HG02763 (cell line): Measurements from ENCODE around the gene PXMP4.

Experiments
- ATAC-seq: cut with Tn5 transposase; IDR thresholded peaks from one replicate; pipeline ENCODE4 v1.9.1; 2021; ENCODE audit warnings: mild to moderate bottlenecking, moderate library complexity; ENCODE audit not compliant: unreplicated experiment

PXMP4 gene

DNA sequence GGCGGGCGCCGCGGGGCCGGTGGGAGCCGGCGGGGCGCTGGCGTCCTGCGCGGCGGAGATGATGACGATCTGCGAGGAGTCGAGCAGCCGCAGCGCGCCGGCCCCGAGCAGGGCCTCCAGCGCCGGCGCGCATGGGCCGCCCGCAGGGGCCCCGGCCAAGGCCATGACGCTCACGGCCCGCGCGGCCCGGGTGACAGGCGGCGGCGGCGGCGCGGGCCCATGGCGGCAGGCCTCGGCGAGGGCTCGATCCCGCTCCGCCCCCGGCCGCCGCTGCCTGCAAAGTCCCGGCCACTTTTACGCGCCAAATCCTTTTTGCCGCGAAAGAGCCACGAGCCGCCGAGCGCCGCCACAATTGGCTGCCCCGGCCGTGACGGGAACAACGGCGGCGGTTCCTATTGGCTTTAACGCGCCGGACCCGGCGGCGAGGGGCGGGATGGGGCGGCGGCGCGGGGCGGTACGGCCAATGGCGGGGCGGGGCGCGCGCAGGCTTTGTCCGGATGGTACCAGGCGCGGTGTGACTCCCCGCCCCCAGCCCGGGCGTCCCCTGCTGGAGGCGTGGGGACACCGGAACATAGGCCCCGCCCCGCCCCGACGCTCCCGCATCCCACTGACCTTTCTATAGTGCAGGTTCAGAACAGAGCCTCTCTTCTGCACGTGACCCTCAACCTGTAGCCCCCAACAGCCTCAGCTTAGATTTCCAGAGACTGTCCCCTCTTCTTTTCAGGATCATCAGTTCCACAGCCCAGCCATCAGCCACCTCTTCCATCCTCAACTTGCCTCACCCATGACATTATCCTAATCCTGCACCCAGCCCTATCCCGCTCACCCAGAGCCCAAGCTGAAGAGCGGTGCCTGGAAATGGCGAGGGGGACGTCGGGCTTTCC, 33.8 kb downstream of the PXMP4 start, which contains the start of gene E2F1:
E2F1 (minus strand) TSS at position 286 of the 884 bp plus-strand sequence; CDS start at position 165, 121 bp downstream.
- peak; percentile 85 for ATAC-seq

DNA sequence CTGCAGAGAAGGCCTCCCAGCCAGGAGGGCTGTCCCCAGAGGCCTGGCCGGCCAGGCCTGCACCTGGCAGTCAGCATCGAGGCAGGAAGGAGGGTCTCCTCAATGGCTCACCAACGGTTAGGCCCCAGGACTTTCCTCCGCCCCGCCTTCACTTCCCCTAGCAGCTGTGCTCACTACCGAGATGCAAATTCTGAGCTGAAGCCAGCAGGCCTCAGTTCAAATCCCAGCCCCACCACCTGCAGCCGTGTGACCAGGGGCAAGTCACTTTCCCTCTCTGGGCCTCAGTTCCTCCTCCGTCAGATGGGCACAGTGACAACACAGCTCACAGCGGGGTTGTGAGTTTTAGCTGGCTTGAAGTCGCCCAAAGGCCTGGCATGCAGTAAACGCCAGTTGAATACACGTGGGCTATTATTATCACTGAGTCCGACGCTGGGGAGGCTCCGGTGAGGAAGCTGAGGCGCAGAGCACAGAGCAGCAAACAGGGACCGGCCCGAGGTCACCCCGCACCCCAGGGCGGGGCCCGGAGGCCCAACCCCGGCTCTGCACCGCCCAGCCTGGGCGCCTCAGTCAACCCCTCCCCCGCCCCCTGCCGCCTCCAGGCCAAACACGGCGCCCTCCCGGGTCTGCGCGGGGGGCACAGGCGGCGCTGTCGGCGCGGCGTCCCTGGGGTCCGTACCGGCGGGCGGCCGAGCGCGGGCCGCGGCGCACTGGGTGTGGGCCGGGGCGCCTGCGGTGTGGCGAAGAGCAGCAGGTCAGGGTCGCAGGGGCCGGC, 34.6 kb downstream of the PXMP4 start:
- ATAC-seq = peak; percentile 27

DNA sequence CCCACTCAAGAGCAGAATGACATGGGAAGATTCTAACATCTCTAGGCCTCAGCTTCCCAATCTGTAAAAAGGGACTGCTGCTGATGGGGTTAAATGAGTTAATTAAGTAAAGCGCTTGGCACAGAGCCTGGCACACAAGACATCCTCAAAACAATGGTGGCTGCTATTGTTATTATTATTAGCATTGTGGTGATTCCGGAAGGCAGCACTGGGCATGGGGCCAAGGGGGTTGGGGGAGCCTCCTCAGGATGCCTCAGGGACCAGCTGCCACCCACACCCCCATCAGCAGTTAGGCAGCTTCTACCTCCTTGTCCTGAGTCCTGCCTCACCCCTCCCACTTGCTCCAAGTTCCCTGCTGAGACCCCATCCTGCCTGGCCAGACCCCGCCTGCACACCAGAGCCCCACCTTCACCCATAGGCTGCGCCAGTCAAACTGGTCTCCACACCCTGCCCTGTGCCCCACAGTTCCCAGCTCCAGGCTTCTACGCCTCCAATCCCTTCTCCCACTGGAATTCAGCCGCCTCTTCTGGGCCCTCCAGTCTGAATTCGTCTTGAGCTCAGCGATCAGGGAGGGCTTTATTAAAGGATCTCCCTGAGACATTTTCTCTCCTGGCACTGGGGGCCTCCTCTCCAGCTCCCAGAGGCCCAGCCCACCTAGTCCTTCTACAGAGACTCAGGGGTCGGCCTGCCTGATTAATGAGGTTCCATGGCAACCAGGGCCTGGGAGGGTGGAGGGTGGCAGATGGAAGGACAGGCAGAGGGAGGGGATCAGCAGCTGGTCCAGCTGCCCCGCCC, 35.4 kb downstream of the PXMP4 start:
- no peak for ATAC-seq

DNA sequence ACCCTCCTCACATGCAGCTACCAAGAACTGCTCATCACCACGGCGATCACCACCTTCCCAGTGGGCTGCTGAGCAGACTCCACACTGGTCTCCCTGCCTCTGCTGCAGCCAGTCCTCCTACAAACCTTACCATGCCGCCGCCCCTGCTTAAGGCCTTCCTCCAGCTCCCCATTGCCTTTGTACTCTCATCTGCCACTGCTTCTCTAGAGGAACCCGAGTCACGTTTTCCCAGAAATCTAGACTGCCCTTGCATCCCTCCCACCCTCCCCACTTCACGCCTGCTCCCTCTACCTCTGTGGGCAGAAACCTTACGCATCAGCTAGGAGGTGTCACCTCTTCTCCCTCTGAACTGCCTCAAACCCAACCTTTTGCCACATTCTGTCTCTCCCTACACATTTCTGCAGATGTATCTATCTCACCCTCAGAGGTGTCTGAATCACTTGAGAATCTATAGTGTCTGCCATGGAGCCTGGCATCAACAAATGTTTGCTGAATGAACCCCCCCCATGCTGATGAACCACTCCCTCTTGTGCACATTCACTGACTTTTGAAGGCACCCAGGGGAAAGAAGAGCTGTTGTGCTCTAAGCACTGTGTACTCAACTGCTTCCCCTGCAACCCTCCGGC, 38.3 kb downstream of the PXMP4 start:
- ATAC-seq = no peak

DNA sequence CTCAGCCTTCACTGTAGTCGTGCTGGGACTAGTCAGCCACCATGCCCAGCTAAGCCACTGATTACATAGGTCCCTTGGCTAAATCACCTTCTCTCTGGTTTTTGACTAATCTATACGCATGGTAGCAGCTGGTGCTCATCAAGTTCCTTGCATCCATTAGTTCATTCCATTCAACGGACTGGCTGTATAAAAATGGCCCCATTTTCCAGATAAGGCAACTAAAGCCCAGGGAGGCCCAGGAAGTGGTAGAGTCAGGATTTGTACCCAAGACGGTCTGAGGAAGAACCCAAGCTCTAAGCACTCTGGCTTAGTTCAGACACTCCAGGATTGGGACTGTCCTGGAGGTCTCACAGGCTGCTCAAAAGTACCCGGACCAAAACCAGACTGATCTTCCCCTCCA, 38.8 kb downstream of the PXMP4 start:
- no peak for ATAC-seq

DNA sequence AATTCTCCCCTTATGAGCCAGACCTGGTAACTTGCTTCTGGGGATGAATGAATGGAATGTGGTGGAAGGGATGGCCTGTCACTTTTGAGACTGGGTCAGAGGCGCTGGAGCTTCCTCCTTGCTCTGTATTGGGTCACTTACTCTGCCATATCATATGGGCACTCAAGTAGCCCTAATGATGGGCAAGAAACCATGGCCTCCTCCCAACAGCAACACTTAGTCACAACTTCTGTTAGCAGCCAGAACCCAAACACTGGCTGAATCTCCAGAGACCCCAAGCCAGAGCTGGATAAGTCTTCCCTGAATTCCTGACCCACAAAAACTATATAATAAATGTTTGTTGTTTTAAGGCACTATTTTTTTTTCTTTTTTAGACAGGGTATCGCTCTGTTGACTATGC, 39.4 kb downstream of the PXMP4 start:
- no peak for ATAC-seq

DNA sequence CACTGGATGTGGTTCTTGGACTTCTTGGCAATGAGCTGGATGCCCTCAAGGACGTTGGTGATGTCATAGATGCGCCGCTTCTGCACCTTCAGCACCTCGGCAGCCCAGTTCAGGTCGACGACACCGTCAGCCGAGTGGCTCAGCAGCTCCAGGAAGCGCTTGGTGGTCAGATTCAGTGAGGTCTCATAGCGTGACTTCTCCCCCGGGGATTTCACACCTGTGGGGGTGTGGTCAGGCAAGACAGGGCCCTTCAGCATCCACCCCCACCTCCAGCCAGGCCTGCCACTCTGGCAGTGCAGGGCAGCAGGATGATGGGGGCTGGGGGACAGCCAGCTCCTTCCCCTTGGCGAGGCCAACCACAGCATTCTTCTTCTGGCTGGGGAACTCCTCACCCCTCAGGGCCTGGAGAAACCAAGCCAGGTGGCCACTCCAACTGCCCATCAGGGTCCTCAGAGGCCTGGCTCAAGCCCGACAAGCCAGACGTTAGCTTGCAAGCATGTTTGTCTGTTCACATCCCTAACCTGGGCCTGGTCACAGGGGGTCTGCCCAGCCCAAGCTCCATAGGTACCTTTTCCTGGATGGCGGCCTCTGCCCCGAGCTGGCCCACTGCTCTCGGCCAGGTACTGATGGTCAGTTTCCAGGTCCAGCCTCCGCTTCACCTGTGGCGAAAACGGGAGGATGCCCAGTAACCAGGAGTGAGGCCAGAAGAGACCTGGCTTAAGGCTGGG, 40.2 kb downstream of the PXMP4 start:
- ATAC-seq = peak; percentile 49

DNA sequence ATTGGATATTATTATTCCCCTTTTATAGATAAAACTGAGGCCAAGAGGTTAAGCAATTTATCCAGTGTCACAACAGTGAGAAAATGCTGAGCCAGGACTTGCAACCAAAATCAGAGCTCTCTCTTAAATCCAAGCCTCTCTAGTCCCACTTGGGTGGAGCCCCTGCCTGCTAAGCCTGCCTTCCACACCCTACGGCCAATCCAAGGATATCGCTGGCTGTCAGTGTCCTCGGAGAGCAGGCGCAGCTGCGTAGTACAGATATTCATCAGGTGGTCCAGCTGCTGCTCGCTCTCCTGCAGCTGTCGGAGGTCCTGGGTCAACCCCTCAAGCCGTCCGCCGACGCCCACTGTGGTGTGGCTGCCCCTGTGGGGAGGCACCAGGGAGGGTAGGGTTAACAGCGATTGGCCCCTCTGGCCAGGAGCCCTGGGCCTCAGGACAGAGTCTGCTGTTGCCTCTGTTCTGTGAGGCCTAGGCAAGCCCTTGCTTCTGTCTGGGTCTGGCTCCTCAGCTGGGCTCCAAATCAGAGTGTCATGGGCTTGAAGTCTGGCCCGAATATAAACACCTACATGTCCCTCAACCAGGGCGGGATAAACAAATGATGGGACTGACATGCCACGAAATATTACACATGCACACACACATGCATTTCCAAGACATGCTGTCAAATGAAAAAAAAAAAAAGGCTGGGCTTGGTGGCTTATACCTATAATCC, 42.0 kb downstream of the PXMP4 start:
- ATAC-seq = no peak

DNA sequence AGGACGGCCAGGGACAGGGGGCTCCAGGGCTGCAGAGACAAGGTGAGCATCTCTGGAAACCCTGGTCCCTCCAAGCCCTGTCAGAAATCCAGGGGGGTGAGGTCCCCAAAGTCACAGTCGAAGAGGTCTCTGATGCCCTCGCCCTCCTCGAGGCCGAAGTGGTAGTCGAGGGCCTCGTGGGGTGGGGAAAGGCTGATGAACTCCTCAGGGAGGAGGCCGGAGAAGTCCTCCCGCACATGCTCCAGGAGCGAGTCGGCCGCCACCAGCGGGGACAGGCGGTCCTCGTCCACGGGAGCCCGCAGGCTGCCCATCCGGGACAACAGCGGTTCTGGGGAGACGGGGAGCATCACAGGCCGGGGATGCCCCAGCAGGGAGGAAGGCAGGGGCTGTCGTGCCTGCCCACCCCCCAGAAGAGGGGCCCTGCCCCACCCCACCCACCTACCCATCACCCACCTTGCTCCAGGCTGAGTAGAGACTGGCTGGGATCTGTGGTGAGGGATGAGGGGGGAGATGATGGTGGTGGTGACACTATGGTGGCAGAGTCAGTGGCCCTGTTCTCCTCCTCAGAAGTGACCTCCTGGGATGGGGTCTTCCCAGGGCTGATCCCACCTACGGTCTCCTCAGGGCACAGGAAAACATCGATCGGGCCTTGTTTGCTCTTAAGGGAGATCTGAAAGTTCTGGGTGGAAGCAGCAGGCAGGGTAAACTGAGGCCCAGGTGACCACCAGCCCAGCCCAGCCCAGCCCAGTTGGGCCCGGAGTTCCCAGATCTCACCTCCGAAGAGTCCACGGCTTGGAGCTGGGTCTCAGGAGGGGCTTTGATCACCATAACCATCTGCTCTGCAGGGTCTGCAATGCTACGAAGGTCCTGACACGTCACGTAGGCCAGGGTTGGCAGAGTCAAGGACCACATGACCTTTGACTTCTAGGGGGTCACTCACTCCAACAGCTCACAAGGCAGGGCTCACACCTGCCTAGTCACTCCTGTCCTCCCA, 43.2 kb downstream of the PXMP4 start:
- no peak for ATAC-seq

DNA sequence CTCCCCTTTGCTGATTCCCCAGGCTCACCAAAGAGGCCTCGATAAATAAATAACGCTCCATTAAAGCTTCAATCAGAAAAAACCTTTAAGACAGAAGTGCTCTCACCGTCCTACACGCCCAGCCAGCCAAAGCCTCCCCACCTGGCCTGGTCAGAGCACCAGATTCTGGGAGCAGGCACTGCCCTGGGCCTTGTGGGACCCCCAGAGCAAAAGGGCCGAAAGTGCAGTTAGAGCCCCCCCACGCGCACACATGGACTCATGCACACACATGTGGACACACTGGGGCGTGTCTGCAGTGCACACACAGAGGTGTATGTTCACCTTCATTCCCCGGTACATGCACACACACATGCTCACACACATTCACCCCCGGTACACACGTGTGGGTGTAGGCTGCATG, 44.0 kb downstream of the PXMP4 start:
- no peak for ATAC-seq

DNA sequence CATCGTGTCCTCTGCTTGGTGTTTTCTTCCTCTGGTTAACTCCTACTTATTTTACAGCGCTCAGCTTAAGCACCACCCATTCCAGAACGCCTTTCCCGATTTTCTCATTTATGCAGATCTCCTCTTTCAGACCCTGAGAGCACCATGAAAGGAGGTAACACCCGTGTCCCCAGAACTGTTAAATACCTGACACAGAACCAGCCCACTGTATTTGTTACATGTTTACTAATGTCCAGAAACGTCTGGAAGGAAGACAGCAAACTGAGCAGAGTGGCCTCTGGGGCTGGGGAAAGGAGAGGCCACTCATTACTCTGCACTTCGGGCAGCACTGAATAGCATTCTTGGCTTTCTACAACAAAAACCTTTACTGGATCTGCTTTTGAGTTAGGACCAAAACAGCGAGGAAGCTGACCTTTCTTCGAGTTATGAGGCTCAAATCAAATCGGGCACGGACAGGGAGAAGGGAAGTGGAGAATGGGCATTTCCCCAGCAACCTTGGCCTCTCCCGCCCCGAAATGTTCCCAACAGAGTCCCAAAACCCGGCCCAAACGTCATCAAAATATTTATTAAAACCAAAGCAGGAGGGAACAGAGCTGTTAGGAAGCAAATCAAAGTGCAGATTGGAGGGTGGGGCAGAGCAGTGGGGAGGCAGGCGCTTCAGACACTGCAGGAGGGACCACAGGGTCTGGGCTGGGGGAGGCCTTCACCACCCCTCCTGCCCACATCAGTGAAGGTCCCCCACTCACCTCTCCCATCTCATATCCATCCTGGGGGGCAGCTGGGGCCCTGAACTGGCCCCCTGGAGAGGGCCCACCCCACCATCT, 44.8 kb downstream of the PXMP4 start:
- no peak for ATAC-seq

DNA sequence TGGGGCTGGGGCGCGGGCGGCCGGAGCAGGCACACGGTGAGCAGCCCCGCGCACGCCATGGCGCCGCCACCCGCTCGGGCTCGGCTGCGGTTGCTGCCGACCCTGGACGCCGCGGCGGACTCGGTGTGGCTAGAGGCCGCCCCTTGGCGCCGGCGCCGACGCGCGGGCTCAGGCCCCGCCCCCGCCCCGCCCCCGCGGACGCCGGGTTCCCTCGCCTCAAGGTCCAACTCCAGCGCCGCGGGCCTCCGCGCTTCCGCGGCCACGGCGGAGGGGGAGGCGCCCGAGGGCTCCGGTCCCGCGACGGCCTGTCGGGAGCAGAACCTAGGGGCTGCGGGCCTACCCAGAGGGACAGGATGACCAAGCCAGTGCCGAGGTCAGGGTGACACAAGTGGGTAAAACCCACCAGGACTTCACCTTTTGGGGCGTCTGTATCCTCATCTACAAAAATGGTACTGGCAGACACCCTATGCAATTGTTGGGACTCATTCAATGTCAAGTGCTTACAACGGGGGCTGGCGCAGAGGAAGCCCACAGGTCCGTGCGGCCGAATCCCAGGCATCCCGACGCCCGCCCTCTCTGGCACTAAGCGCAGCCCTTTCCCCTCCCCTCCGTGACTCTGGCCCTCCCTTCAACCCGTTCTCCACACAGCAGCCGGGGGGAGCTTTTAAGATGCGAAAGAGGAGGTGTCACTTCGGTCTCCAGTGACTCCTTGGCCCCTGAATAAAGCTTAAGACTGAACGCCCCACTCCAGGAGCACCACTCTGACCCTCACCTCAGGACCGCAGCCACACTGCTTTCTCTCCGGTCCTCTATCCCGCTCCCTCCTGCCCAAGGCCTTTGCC, 45.6 kb downstream of the PXMP4 start, which contains the start of gene NECAB3:
NECAB3 (minus strand) TSS at position 135 of the 842 bp plus-strand sequence; CDS start at position 59, 76 bp downstream.
- ATAC-seq = peak; percentile 73

DNA sequence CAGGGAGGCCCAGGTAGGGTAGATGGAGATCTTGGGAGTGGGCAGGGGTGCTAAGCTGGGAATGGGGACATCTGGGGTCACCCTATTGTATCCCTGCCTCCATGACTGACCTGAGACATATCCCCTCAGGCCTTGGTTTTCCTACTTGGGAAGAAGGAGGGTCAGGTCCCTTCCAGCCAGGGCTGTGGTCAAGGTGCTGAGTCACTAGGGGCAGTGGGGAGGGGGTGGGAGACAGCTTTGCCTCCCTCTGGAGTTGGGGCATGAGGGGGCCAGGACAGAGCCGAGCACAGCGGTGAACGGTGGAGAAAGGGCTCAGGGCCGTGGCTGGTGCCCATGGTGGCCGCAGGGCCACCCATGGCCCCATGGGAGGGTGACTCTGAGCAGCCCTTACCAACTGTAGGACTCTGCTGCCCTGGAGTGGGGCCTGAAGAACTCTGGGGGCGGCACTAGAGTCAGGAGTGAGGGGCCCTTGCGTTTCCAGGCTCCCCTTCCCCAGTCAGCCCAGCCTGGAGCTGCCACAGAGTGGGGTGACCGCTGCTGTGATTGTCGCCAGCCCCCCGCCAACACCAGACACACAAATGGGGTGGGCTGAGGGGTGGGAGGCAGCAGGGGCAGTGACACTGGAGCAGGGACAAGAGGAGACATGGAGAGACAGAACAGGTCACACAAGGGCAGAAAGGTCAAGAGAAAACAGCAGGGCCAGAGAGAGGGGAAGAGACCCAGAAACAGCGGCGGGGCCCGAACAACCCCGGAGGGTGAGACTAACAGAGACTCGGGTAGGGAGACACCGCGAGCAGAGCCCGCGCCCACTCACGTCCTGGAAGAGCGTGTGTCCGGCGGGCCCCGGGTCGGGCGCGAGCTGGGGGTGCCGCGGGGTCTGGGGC, 46.5 kb downstream of the PXMP4 start:
- no peak for ATAC-seq

DNA sequence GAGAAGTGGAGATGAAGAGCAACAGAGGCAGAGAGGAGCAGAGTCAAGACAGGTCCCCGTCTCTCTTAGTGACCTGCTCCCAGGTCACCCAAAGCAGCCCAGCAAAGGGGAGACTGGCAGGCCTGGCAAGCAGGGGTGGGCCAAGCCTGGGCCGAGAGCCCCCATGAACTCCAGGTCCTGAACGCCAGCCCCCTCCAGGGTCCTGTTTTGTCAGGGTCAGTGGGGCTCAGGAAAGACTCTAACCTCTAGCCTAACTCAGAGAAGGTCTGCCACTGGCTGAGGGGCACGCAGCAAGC, 47.0 kb downstream of the PXMP4 start:
- no peak for ATAC-seq

DNA sequence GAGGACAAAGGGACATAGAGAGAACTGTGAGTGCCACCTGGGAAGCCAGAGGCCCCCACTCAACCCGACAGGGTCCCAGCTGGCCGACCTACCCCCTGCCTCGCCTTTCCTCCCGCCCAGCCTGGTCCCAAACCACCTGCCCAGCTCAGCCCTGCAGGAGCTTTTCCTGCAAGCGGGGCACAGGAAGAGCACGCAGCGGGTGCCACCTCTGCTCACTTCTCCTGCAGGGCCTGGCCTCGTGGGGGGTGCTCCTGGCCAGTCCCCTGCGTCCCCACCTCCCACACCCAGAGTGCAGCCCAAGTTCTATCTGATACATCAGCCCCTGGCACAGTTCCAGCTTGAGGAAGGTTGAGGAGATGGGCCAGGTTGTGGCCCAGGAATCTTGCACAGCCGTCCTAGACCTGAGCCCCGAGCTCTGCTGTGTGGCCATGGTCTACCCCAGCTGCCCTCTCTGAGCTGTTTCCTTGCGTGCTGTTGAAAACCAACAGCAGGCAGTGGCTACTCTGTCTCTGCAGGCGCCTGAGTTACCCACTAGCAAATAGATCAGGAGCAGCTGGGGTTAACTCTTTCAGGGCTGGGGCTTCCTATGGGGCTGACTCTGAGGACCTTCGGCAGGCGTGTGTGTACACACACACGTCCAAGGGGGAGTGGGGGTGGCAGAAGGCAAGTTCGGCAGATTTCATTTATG, 47.5 kb downstream of the PXMP4 start:
- no peak for ATAC-seq
